SK-N-SH (cell line): ENCODE measurements around the gene PTPN14.

Source experiments
- CTCF ChIP-seq: fragments of 200-600 bp; sonication (generic); IDR thresholded peaks from 2 replicates; pipeline ENCODE4 v1.6.1; 2017; ENCODE audit warnings: antibody characterized with exemption, mild to moderate bottlenecking, moderate library complexity
- EZH2phosphoT487 ChIP-seq: fragments of 200-600 bp; sonication (generic); IDR thresholded peaks from 2 replicates; pipeline ENCODE4 v1.6.1; 2017; ENCODE audit warnings: low read depth, mixed run types, mild to moderate bottlenecking, antibody characterized with exemption, moderate library complexity, borderline replicate concordance
- RXRA ChIP-seq: IDR thresholded peaks from 2 replicates; pipeline ENCODE4 v1.4.0; 2012; ENCODE audit warnings: low read depth, mild to moderate bottlenecking, borderline replicate concordance
- SMC3 ChIP-seq: IDR thresholded peaks from 2 replicates; pipeline ENCODE4 v1.6.1; 2012; ENCODE audit warnings: low read depth, low read length, improper control_type of control experiment
- TAF1 ChIP-seq: IDR thresholded peaks from 2 replicates; pipeline ENCODE4 v1.6.1; 2012; ENCODE audit warnings: low read depth, mild to moderate bottlenecking, low read length, moderate library complexity, borderline replicate concordance

GRCh38 chr1:214314178-214314843 lies 237.1 kb downstream of the PTPN14 start:
- TF ChIP-seq CTCF (no peak), TAF1 (no peak), SMC3 (no peak), EZH2phosphoT487 (no peak), RXRA (no peak)
